Measurements from ENCODE around the gene RFX8. TPM values are rescaled to one million over a fixed set of nuclear protein-coding genes. Genes with fewer than 3 reads are reported as not detected.
"Not testable (repeated sequence)": the region's sequence is repeated elsewhere in the genome, so short reads cannot be mapped to it uniquely, and the experiment has no call there.

RFX8 gene
- total RNA-seq, 1 donor from 2014 or later, result not detected

- DNase-seq (ENCODE audit: low spot score), result no peak
Observed at GRCh38 chr2:101486258-101486701, 11.4 kb upstream of the RFX8 start.

GRCh38 chr2:101485856-101486255, 10.9 kb upstream of the RFX8 start:
- DNase-seq (ENCODE audit: low spot score), result no peak

GRCh38 chr2:101480764-101481163, 5.9 kb upstream of the RFX8 start:
- no peak for DNase-seq (ENCODE audit: low spot score)

GRCh38 chr2:101479810-101480209, 4.9 kb upstream of the RFX8 start:
- no peak for DNase-seq (ENCODE audit: low spot score)

- DNase-seq (ENCODE audit: low spot score), result no peak
Observed at GRCh38 chr2:101479328-101479727, 4.4 kb upstream of the RFX8 start.

- no peak for DNase-seq (ENCODE audit: low spot score)
Observed at GRCh38 chr2:101478181-101479001, 3.5 kb upstream of the RFX8 start.

- DNase-seq (ENCODE audit: low spot score), result no peak
Observed at GRCh38 chr2:101477556-101477955, 2.6 kb upstream of the RFX8 start.

- DNase-seq (ENCODE audit: low spot score), result no peak
Observed at GRCh38 chr2:101476605-101477208, 1.8 kb upstream of the RFX8 start.

GRCh38 chr2:101473911-101474701, 806 bp downstream of the RFX8 start:
- peak; percentile 51 for DNase-seq (ENCODE audit: low spot score)

GRCh38 chr2:101473591-101473910, 1.4 kb downstream of the RFX8 start:
- DNase-seq (ENCODE audit: low spot score), result no peak

- no peak for DNase-seq (ENCODE audit: low spot score)
Observed at GRCh38 chr2:101469863-101470262, 5.0 kb downstream of the RFX8 start.

- DNase-seq (ENCODE audit: low spot score), result no peak
Observed at GRCh38 chr2:101467306-101467705, 7.6 kb downstream of the RFX8 start.

GRCh38 chr2:101466426-101466825, 8.5 kb downstream of the RFX8 start:
- no peak for DNase-seq (ENCODE audit: low spot score)

GRCh38 chr2:101464841-101465240, 10.1 kb downstream of the RFX8 start:
- no peak for DNase-seq (ENCODE audit: low spot score)

GRCh38 chr2:101463911-101464641, 10.8 kb downstream of the RFX8 start:
- no peak for DNase-seq (ENCODE audit: low spot score)

- no peak for DNase-seq (ENCODE audit: low spot score)
Observed at GRCh38 chr2:101463421-101463820, 11.5 kb downstream of the RFX8 start.

GRCh38 chr2:101461381-101461780, 13.5 kb downstream of the RFX8 start:
- DNase-seq (ENCODE audit: low spot score), result no peak

- DNase-seq (ENCODE audit: low spot score), result not testable (repeated sequence)
Observed at GRCh38 chr2:101454408-101454807, 20.5 kb downstream of the RFX8 start.

- no peak for DNase-seq (ENCODE audit: low spot score)
Observed at GRCh38 chr2:101450965-101451364, 23.9 kb downstream of the RFX8 start.

- DNase-seq (ENCODE audit: low spot score), result no peak
Observed at GRCh38 chr2:101446869-101447268, 28.0 kb downstream of the RFX8 start.

- no peak for DNase-seq (ENCODE audit: low spot score)
Observed at GRCh38 chr2:101442667-101443061, 32.2 kb downstream of the RFX8 start.

Data from ureter (tissue), 1 donor.